ENCODE measurements around the gene ECE1.

DNA sequence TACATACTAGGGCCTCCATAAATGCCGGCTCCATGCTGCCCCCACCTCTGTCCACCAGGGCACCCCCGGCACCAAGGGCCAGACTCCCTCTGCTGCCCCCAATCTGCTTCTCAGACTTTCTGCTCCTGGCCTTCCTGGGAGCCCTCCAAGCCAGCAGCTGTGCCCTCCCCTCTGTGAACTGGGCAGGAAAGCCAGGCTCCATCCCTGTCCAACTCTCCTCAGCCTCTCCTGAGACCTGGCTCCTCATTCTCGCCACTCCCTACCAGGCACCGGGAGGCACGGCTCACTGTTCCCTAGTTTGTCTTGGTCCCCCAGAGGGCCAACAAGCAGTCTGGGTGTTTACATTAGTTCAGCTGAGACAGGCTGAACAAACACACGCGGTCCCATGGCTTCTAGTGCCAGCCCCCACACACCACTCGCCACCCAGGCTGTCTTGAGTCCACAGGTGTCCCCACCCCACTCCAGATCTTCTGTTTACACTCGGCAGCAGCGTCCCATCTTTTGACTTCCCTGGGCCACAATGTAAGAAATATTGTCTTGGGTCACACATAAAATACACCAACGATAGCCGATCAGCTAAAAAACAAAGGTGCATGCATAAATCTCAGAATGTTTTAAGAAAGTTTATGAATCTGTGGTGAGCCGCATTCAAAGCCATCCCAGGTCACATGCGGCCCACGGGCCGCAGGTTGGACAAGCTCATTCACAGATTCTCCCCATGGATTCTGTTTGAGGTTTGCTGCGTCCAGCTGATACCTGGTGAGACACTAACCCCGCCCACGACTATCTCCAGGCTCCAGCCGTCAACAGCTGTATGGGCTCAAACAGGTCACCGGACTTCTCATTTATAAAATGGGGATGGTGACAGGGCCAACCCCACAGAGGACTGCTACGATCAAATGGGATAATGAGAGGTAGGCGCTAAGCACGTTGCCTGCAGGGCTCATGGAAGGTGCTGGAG, 29.5 kb upstream of the ECE1 start:
- TF ChIP-seq, protein P1, sequence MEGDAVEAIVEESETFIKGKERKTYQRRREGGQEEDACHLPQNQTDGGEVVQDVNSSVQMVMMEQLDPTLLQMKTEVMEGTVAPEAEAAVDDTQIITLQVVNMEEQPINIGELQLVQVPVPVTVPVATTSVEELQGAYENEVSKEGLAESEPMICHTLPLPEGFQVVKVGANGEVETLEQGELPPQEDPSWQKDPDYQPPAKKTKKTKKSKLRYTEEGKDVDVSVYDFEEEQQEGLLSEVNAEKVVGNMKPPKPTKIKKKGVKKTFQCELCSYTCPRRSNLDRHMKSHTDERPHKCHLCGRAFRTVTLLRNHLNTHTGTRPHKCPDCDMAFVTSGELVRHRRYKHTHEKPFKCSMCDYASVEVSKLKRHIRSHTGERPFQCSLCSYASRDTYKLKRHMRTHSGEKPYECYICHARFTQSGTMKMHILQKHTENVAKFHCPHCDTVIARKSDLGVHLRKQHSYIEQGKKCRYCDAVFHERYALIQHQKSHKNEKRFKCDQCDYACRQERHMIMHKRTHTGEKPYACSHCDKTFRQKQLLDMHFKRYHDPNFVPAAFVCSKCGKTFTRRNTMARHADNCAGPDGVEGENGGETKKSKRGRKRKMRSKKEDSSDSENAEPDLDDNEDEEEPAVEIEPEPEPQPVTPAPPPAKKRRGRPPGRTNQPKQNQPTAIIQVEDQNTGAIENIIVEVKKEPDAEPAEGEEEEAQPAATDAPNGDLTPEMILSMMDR (conservative IDR thresholded peaks at IDR 0.05 in 1 of 2, IDR thresholded peaks at IDR 0.05 in 1 of 2; ENCODE audit: low read depth in 1 of 2, low read length in 2 of 2) = peak in 1 of 2 donors; percentile 16
- TF ChIP-seq EZH2 (IDR thresholded peaks at IDR 0.05; ENCODE audit: low read length, missing control alignments) = no peak
